Lower lobe of right lung (tissue), 2 donors: Measurements from ENCODE around the gene ENTPD6. TPM values are rescaled to one million over a fixed set of nuclear protein-coding genes. Genes with fewer than 3 reads are reported as not detected.

Experiments
- ATAC-seq, 2 donors: fragments of 200-7000 bp; cut with Tn5 transposase; one replicate each; pipeline ENCODE4 v1.9.1; 2020 to 2022; ENCODE audit warnings: mild to moderate bottlenecking in 2 of 2, moderate library complexity in 2 of 2
- DNase-seq: peaks from one replicate; pipeline ENCODE4 v3.0.0-alpha.2; 2020
- H3K27ac ChIP-seq: fragments of 200-600 bp; one replicate; pipeline ENCODE4 v1.8.0; 2022
- H3K27me3 ChIP-seq: fragments of 200-600 bp; one replicate; pipeline ENCODE4 v1.8.0; 2022; ENCODE audit warnings: low read depth
- H3K36me3 ChIP-seq: fragments of 200-600 bp; one replicate; pipeline ENCODE4 v1.8.0; 2022; ENCODE audit warnings: mild to moderate bottlenecking
- H3K4me1 ChIP-seq: fragments of 200-600 bp; one replicate; pipeline ENCODE4 v1.8.0; 2022
- H3K4me3 ChIP-seq: fragments of 200-600 bp; one replicate; pipeline ENCODE4 v1.8.0; 2022; ENCODE audit warnings: mild to moderate bottlenecking
- H3K9me3 ChIP-seq: fragments of 200-600 bp; one replicate; pipeline ENCODE4 v1.8.0; 2022
- intact Hi-C: fragments of 100-400 bp; cut with DNase I; formaldehyde crosslinking; loops from one replicate; pipeline ENCODE4 v1.11.0; 2022
- total RNA-seq: library from RNA; stranded (reverse); fragmentation: NEBNext Ultra II Directional; extraction: Animal tissue kit (Norgen Biotek cat#: 25700); gene quantifications from one replicate; pipeline ENCODE4 v1.2.1, GENCODE V29; 2021
- TF ChIP-seq, protein P1 (sequence below): fragments of 200-600 bp; IDR thresholded peaks from one replicate; pipeline ENCODE4 v1.8.0; 2022; ENCODE audit warnings: antibody characterized with exemption, mild to moderate bottlenecking
- donor health status: DM: no; HTN: yes; CAD: no; lungs with severe emphysema.

ENTPD6 gene
- total RNA-seq, 1 donor from 2014 or later: 64.5 TPM

GRCh38 chr20:25214819-25215218 is 19.3 kb downstream of the ENTPD6 start:
- no peak for ATAC-seq
- H3K4me3 ChIP-seq: no peak overlapping the region
- H3K27ac ChIP-seq: no peak overlapping the region
- DNase-seq: no peak
- intact Hi-C loops: no loop called here
- TF ChIP-seq, protein P1, sequence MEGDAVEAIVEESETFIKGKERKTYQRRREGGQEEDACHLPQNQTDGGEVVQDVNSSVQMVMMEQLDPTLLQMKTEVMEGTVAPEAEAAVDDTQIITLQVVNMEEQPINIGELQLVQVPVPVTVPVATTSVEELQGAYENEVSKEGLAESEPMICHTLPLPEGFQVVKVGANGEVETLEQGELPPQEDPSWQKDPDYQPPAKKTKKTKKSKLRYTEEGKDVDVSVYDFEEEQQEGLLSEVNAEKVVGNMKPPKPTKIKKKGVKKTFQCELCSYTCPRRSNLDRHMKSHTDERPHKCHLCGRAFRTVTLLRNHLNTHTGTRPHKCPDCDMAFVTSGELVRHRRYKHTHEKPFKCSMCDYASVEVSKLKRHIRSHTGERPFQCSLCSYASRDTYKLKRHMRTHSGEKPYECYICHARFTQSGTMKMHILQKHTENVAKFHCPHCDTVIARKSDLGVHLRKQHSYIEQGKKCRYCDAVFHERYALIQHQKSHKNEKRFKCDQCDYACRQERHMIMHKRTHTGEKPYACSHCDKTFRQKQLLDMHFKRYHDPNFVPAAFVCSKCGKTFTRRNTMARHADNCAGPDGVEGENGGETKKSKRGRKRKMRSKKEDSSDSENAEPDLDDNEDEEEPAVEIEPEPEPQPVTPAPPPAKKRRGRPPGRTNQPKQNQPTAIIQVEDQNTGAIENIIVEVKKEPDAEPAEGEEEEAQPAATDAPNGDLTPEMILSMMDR: no peak
- H3K36me3 ChIP-seq: peaks cover 88% of the 10 kb centered on the region
- no peaks in the 10 kb centered on the region for H3K4me1 ChIP-seq
- H3K9me3 ChIP-seq: no peaks in the 10 kb centered on the region
- no peaks in the 10 kb centered on the region for H3K27me3 ChIP-seq

- Histone ChIP-seq H3K9me3 (no peaks in the 10 kb centered on the region), H3K4me1 (no peaks in the 10 kb centered on the region), H3K36me3 (peaks cover 82% of the 10 kb centered on the region), H3K27me3 (no peaks in the 10 kb centered on the region), H3K27ac (no peak overlapping the region), H3K4me3 (no peak overlapping the region)
- no peak for DNase-seq
- TF ChIP-seq, protein P1: no peak
- intact Hi-C loops: no loop called here
- ATAC-seq: no peak
These were observed 20.0 kb downstream of the ENTPD6 start for GRCh38 chr20:25215521-25215920.

DNA sequence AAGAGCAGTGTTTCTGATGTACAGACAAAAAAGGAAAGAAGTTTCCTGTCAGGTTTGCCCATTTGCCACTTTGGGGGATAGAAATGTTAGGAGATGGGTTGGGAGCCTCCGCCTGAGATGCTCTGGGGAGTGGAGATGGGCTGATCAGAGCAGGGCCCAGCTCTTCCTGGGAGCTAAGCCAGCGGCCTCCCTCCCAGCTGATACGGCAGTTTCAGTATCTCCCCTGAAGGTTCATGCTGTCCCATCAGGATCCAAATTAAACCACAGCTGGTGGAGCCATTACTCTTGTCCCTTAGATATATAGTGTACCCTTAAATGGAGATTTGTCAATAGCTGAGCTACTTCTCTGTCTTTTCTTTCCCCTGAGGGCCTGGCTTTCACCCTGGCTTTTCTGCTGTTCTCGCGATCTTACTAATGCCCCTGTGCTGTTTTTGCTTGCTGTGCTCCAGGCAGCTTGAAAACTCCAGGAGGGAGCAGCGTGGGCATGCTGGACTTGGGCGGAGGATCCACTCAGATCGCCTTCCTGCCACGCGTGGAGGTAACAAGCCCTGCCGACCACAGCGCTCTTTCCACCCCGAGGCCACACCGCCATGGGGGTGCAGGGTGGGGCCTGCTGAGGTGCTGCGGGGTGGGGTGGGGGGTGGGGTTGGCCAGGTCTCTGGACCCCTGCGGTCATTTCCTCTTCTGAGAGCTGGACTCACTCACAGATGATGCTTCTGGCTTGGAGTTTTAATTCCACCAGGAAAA is 20.9 kb downstream of the ENTPD6 start:
- Histone ChIP-seq H3K9me3 (no peaks in the 10 kb centered on the region), H3K36me3 (peaks cover 82% of the 10 kb centered on the region), H3K27ac (no peak overlapping the region), H3K4me1 (no peaks in the 10 kb centered on the region), H3K4me3 (no peak overlapping the region), H3K27me3 (no peaks in the 10 kb centered on the region)
- TF ChIP-seq, protein P1: no peak
- ATAC-seq (no peak), DNase-seq (no peak)
- intact Hi-C loops: no loop called here

- TF ChIP-seq, protein P1: no peak
- Histone ChIP-seq H3K27ac (no peak overlapping the region), H3K27me3 (no peaks in the 10 kb centered on the region), H3K9me3 (no peaks in the 10 kb centered on the region), H3K4me1 (no peaks in the 10 kb centered on the region), H3K36me3 (peaks cover 77% of the 10 kb centered on the region), H3K4me3 (no peak overlapping the region)
- no peak for ATAC-seq
- no peak for DNase-seq
- intact Hi-C loops: no loop called here
These were observed 21.9 kb downstream of the ENTPD6 start for GRCh38 chr20:25217161-25218108.

- no peak overlapping the region for H3K4me3 ChIP-seq
- peaks cover 72% of the 10 kb centered on the region for H3K36me3 ChIP-seq
- no peaks in the 10 kb centered on the region for H3K27me3 ChIP-seq
- no peak overlapping the region for H3K27ac ChIP-seq
- no peaks in the 10 kb centered on the region for H3K4me1 ChIP-seq
- DNase-seq (no peak), ATAC-seq (no peak)
- H3K9me3 ChIP-seq: no peaks in the 10 kb centered on the region
- TF ChIP-seq, protein P1: no peak
- intact Hi-C loops: no loop called here
These were observed 22.6 kb downstream of the ENTPD6 start for GRCh38 chr20:25218109-25218486.
